NCI-H1048 (cell line): ENCODE data around the gene MACROD2.
"Not testable (repeated sequence)": the region's sequence is repeated elsewhere in the genome, so short reads cannot be mapped to it uniquely, and the experiment has no call there.

Experiments used
- DNase-seq: peaks from one replicate; lab custom pipeline; 2025; lab: John Stamatoyannopoulos, UW

MACROD2 gene

GRCh38 chr20:13995086-13995665 lies at the start of gene MACROD2:
MACROD2 (plus strand) TSS chr20:13995516.
- DNase-seq: peak; percentile 93

- DNase-seq: no peak
Observed at GRCh38 chr20:13947719-13948118, 47.6 kb upstream of the MACROD2 start.

DNA sequence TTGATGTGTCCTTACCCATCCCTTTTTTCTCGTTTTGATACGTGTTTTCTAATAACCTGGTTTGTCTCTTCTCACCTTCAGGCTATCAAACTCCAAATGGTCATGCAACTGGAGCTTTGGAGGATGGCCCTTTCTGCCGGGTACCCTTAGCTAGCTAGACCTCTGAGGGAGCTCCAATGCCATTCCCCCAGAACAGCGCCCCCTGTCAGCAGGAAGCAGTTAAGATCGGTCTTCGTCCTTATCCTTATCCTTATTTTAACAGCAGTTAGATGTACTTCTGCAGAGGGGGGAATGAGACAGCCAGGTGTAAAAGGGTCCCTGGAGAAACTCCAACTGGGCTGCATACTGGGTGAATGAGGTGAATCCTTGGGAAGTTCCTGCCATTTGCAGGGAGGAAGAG lies 42.1 kb upstream of the MACROD2 start:
- DNase-seq: no peak

- DNase-seq: no peak
Observed at GRCh38 chr20:13960119-13960518, 35.2 kb upstream of the MACROD2 start.

DNA sequence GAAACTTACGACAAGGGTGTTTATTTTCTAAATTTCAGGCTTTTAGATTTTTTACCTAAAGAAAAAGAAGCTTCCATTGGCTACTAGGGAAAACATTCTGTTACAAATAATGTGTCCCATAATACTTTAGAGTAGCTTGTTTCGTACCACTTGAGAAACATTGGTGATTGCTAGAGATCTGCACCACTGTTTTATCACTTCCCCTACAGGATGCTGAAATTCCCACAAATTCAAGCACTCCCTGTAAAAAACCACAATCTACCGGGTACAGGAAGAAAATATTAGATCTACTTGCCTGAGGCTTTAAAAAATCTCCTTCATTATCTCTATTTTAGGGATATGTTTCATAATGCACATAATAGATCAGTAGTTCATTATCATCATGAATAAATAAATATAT lies 34.8 kb upstream of the MACROD2 start:
- no peak for DNase-seq

DNA sequence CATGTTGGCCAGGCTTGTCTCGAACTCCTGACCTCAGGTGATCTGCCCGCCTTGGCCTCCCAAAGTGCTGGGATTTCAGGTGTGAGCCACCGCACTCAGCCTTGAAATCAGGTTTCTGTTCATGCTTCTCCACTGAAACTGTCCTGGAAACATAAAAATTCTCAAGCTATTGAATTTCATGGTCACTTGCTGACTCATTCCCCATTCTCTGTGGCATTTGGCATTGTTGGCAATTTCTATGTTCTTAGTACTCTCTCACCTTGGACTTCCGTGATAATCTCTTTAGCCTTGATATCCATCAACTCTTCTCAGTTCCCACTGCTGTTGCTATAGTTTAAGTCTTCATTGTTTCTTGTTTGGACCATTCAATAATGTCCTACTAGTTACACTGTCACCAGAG lies 11.1 kb upstream of the MACROD2 start:
- DNase-seq: no peak

- DNase-seq: no peak
Observed at GRCh38 chr20:13990465-13990864, 4.9 kb upstream of the MACROD2 start, which contains the start of gene SEL1L2. SEL1L2 (minus strand) TSS chr20:13990614; CDS start chr20:13990534, 80 bp downstream.

GRCh38 chr20:13991311-13991710 lies 4.0 kb upstream of the MACROD2 start:
- DNase-seq: no peak

- DNase-seq: not testable (repeated sequence)
Observed at GRCh38 chr20:13991955-13992354, 3.4 kb upstream of the MACROD2 start.

DNA sequence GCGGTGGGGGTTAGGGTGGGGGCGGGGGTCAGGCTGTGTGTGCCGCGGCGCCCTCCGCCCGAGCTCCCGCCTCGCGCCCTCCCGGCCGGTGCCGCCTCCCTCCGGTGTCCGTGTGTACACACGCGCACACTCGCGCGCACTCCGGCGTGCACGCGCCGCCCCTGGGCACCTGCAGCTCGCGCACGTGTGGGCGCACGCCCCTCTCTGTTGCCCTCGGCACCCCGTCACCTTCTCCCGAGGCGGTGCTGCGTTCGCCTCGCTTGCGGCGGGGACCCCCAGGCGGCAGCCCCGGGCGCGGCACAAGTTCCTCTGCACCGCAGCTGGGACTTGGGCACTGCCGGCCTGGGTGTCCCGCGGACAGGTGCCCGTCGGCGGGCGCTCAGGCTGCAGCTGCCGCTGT lies 525 bp downstream of the MACROD2 start:
- peak; percentile 11 for DNase-seq

DNA sequence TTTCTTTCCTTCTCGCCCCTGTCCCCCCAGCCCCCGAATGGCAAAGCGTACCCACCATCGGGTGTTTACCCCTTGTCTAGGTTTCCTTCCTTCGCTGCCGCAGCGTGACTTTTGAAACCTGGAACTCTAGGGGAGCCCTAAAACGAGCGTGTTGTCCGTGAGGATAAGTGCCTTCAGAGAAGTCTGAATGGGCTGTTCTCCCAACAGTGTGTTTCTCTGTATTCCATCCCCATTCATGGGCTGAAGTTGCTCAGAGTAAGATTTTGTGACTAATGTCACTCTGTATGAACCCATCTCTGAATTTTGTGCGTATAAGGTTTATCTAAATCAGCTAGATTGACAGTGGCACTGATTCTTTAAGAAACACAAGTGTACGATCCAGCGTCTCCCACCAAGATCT lies 949 bp downstream of the MACROD2 start:
- no peak for DNase-seq

- no peak for DNase-seq
Observed at GRCh38 chr20:14000917-14001316, 5.6 kb downstream of the MACROD2 start.

- DNase-seq: no peak
Observed at GRCh38 chr20:14005996-14006395, 10.7 kb downstream of the MACROD2 start.

DNA sequence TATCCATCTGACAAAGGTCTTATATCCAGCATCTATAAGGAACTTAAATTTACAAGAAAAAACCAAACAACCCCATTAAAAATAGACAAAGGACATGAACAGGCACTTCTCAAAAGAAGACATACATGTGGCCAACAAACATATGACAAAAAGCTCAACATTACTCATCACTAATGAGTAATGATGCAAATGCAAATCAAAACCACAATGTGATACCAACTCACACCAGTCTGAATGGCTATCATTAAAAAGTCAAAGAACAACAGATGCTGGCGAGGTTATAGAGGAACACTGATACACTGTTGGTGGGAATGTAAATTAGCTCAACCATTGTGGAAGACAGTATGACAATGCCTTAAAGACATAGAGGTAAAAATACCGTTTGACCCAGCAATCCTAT lies 13.9 kb downstream of the MACROD2 start:
- DNase-seq: no peak

- no peak for DNase-seq
Observed at GRCh38 chr20:14012671-14013070, 17.4 kb downstream of the MACROD2 start.

- no peak for DNase-seq
Observed at GRCh38 chr20:14030991-14031390, 35.7 kb downstream of the MACROD2 start.

- no peak for DNase-seq
Observed at GRCh38 chr20:14033310-14033709, 38.0 kb downstream of the MACROD2 start.

- no peak for DNase-seq
Observed at GRCh38 chr20:14036567-14036966, 41.3 kb downstream of the MACROD2 start.

DNA sequence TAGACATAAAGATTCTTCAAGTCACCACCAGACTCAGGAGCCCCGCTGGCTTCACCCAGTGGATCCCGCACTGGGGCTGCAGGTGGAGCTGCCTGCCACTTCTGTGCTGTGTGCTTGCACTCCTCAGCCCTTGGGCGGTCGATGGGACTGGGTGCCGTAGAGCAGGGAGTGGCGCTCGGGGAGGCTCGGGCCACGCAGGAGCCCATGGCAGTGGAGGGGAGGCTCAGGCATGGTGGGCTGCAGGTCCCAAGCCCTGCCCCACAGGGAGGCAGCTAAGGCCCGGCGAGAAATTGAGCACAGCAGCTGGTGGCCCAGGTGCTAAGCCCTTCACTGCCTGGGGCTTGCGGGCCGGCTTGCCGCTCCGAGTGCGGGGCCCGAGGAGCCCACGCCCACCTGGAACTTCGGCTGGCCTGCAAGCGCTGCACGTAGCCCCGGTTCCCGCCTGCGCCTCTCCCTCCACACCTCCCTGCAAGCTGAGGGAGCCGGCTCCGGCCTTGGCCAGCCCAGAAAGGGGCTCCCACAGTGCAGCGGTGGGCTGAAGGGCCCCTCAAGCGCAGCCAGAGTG lies 49.5 kb downstream of the MACROD2 start:
- DNase-seq: not testable (repeated sequence)

GRCh38 chr20:14046534-14046933 lies 51.2 kb downstream of the MACROD2 start:
- no peak for DNase-seq

DNA sequence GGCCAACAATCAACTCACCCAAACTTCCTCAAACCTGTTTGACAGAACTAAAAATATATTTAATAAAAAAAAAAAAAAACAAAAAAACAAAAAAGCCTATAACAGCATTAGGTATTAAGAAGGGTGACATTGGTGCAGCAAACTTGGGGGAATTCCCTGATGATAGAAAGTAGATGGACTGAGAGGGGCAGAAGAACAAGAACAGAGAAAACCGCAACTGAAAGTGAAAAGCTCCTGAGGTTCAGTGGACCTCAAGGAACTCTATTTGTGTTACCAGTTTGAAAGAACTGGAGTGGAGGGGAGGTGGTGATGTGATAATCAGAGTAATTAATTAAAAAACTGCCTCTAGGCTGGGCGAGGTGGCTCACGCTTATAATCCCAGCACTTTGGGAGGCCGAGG lies 53.8 kb downstream of the MACROD2 start:
- no peak for DNase-seq

- no peak for DNase-seq
Observed at GRCh38 chr20:14051454-14051853, 56.1 kb downstream of the MACROD2 start.

- DNase-seq: no peak
Observed at GRCh38 chr20:14055127-14055742, 59.9 kb downstream of the MACROD2 start.

- no peak for DNase-seq
Observed at GRCh38 chr20:14062171-14062570, 66.9 kb downstream of the MACROD2 start.
